SU-DHL-6 (cell line): ENCODE measurements around the gene PLXDC2.

ENCODE experiments used
- H2AFZ ChIP-seq: fragments of 200-600 bp; sonication (generic); 2 replicates; pipeline ENCODE4 v1.6.1; 2014; ENCODE audit warnings: low read depth, mild to moderate bottlenecking, moderate library complexity, mixed read lengths, antibody characterized with exemption, low read length; ENCODE audit not compliant: severe bottlenecking
- H3F3A ChIP-seq: fragments of 200-600 bp; shearing (Covaris generic); 2 replicates; pipeline ENCODE4 v1.6.0; 2016; ENCODE audit warnings: antibody characterized with exemption, mild to moderate bottlenecking; ENCODE audit not compliant: insufficient read depth
- H3K27ac ChIP-seq: fragments of 200-600 bp; sonication (generic); 2 replicates; pipeline ENCODE4 v1.5.1; 2016; ENCODE audit warnings: low read depth, mild to moderate bottlenecking, low read length, moderate library complexity, mixed read lengths
- H3K27me3 ChIP-seq: fragments of 200-600 bp; sonication (generic), shearing (Covaris generic); 2 replicates; pipeline ENCODE4 v1.6.0; 2014; ENCODE audit warnings: mild to moderate bottlenecking, low read length
- H3K36me3 ChIP-seq: fragments of 200-600 bp; sonication (generic); 2 replicates; pipeline ENCODE4 v1.6.1; 2014; ENCODE audit warnings: mild to moderate bottlenecking, low read length, mixed read lengths
- H3K4me2 ChIP-seq: fragments of 300-600, 200-600 bp; shearing (Covaris generic), sonication (generic); 2 replicates; pipeline ENCODE4 v1.6.0; 2014; ENCODE audit warnings: low read length, low read depth, mild to moderate bottlenecking; ENCODE audit not compliant: poor library complexity, severe bottlenecking
- H3K4me3 ChIP-seq: fragments of 200-600 bp; sonication (generic); 2 replicates; pipeline ENCODE4 v1.5.1; 2014; ENCODE audit warnings: antibody characterized with exemption, low read length, mild to moderate bottlenecking, mixed read lengths; ENCODE audit not compliant: insufficient read depth, poor library complexity, severe bottlenecking
- H3K79me2 ChIP-seq: fragments of 200-600 bp; sonication (generic); 2 replicates; pipeline ENCODE4 v1.6.1; 2014; ENCODE audit warnings: mild to moderate bottlenecking, low read length, moderate library complexity; ENCODE audit not compliant: insufficient read depth
- H3K9ac ChIP-seq: fragments of 200-600 bp; sonication (generic); 2 replicates; pipeline ENCODE4 v1.7.0; 2014; ENCODE audit warnings: mild to moderate bottlenecking, low read length
- H3K9me2 ChIP-seq: fragments of 200-600 bp; sonication (generic); replicated peaks from 2 replicates; pipeline ENCODE4 v1.6.1; 2014; ENCODE audit warnings: low read length; ENCODE audit not compliant: insufficient read depth
- H3K9me3 ChIP-seq: fragments of 200-600 bp; sonication (generic); 2 replicates; pipeline ENCODE4 v1.6.1; 2014; ENCODE audit warnings: low read length, mixed read lengths; ENCODE audit not compliant: insufficient read depth
- H4K20me1 ChIP-seq: fragments of 200-600 bp; sonication (generic); 2 replicates; pipeline ENCODE4 v1.6.1; 2014; ENCODE audit warnings: low read depth, mild to moderate bottlenecking, antibody characterized with exemption, low read length, moderate library complexity, mixed read lengths
- CTCF ChIP-seq: fragments of 200-600 bp; sonication (generic); IDR thresholded peaks from one replicate; pipeline ENCODE4 v1.5.1; 2017; ENCODE audit warnings: antibody characterized with exemption, mild to moderate bottlenecking, low read length, moderate library complexity; ENCODE audit not compliant: insufficient read depth, poor library complexity, severe bottlenecking
- EZH2phosphoT487 ChIP-seq: fragments of 200-600 bp; sonication (generic), shearing (Covaris generic); conservative IDR thresholded peaks from 2 replicates; pipeline ENCODE4 v1.6.1; 2018; ENCODE audit warnings: mild to moderate bottlenecking, antibody characterized with exemption, low read length, moderate library complexity, mixed read lengths

The PLXDC2 gene

GRCh38 chr10:19853831-19854230 lies 37.6 kb downstream of the PLXDC2 start:
- no peak overlapping the region for H3K27ac ChIP-seq
- H4K20me1 ChIP-seq = no peaks in the 10 kb centered on the region
- no peak overlapping the region for H3K9ac ChIP-seq
- H3K36me3 ChIP-seq = no peaks in the 10 kb centered on the region
- no peaks in the 10 kb centered on the region for H3K9me3 ChIP-seq
- no peaks in the 10 kb centered on the region for H3K27me3 ChIP-seq
- no peak overlapping the region for H3K4me2 ChIP-seq
- no peak overlapping the region for H2AFZ ChIP-seq
- H3K4me3 ChIP-seq = no peak overlapping the region
- no peaks in the 10 kb centered on the region for H3K9me2 ChIP-seq
- H3F3A ChIP-seq = no peaks in the 10 kb centered on the region
- TF ChIP-seq CTCF (no peak), EZH2phosphoT487 (no peak)
- no peaks in the 10 kb centered on the region for H3K79me2 ChIP-seq

- Histone ChIP-seq H3K9me2 (no peaks in the 10 kb centered on the region), H3F3A (no peaks in the 10 kb centered on the region), H3K4me2 (no peak overlapping the region), H3K27ac (no peak overlapping the region), H3K27me3 (no peaks in the 10 kb centered on the region), H3K4me3 (no peak overlapping the region), H3K9ac (no peak overlapping the region), H4K20me1 (no peaks in the 10 kb centered on the region), H3K36me3 (no peaks in the 10 kb centered on the region), H2AFZ (no peak overlapping the region), H3K9me3 (no peaks in the 10 kb centered on the region), H3K79me2 (no peaks in the 10 kb centered on the region)
- TF ChIP-seq CTCF (no peak), EZH2phosphoT487 (no peak)
These were observed 41.6 kb downstream of the PLXDC2 start for GRCh38 chr10:19857876-19858275.

GRCh38 chr10:19860107-19860506 lies 43.9 kb downstream of the PLXDC2 start:
- Histone ChIP-seq H4K20me1 (no peaks in the 10 kb centered on the region), H3K36me3 (no peaks in the 10 kb centered on the region), H3K27ac (no peak overlapping the region), H3K9ac (no peak overlapping the region), H3K9me3 (no peaks in the 10 kb centered on the region), H3K4me2 (no peak overlapping the region), H3K4me3 (no peak overlapping the region), H3F3A (no peaks in the 10 kb centered on the region), H2AFZ (no peak overlapping the region), H3K9me2 (no peaks in the 10 kb centered on the region), H3K79me2 (no peaks in the 10 kb centered on the region), H3K27me3 (no peaks in the 10 kb centered on the region)
- TF ChIP-seq CTCF (no peak), EZH2phosphoT487 (no peak)

GRCh38 chr10:19862811-19863515 lies 46.7 kb downstream of the PLXDC2 start:
- Histone ChIP-seq H3K9me3 (no peaks in the 10 kb centered on the region), H3K9me2 (no peaks in the 10 kb centered on the region), H3K27ac (no peak overlapping the region), H3K9ac (no peak overlapping the region), H3K79me2 (no peaks in the 10 kb centered on the region), H3K4me3 (no peak overlapping the region), H3F3A (no peaks in the 10 kb centered on the region), H4K20me1 (no peaks in the 10 kb centered on the region), H2AFZ (no peak overlapping the region), H3K36me3 (no peaks in the 10 kb centered on the region), H3K4me2 (no peak overlapping the region), H3K27me3 (no peaks in the 10 kb centered on the region)
- TF ChIP-seq EZH2phosphoT487 (no peak), CTCF (no peak)
